HEK293T (cell line): ENCODE results near the gene TMEM44.

ENCODE experiments used
- BHLHE40 ChIP-seq: fragments of 450-650 bp; IDR thresholded peaks from 2 replicates; pipeline ENCODE4 v1.6.1; 2016; ENCODE audit warnings: mild to moderate bottlenecking, moderate library complexity, borderline replicate concordance
- ELF4 ChIP-seq: fragments of 450-650 bp; IDR thresholded peaks from 2 replicates; pipeline ENCODE4 v1.6.1; 2017; ENCODE audit warnings: antibody characterized with exemption
- FOXK2 ChIP-seq: fragments of 450-650 bp; IDR thresholded peaks from 2 replicates; pipeline ENCODE4 v1.6.1; 2016; ENCODE audit warnings: mild to moderate bottlenecking
- SP1 ChIP-seq: fragments of 450-650 bp; IDR thresholded peaks from 2 replicates; pipeline ENCODE4 v1.6.1; 2017

DNA sequence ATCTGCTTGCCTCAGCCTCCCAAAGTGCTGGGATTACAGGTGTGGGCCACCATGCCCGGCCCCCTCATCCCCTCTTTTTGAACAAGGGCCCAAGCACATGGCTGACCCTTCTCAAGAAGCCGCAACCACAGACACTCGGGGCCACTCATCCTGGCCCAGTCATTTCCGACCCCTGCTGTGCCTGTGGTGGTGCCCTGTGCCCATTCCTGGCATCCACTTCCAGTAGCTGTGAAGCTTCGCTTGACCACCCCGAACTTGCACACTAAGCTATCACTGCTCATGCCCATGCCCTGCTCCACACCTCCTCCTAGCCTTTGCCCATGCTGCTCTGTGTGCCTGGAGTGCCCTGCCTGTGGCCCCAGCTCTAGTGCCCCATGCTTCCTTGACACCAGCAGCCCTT, 8.3 kb downstream of the TMEM44 start:
- TF ChIP-seq SP1 (no peak), ELF4 (no peak), FOXK2 (no peak), BHLHE40 (no peak)
